ENCODE measurements around the gene FAM168A. TPM values are rescaled to one million over a fixed set of nuclear protein-coding genes. Genes with fewer than 3 reads are reported as not detected.

FAM168A gene
- total and polyA plus RNA-seq, 7 donors = 5.3 to 28.6 (median 18.1) TPM

DNA sequence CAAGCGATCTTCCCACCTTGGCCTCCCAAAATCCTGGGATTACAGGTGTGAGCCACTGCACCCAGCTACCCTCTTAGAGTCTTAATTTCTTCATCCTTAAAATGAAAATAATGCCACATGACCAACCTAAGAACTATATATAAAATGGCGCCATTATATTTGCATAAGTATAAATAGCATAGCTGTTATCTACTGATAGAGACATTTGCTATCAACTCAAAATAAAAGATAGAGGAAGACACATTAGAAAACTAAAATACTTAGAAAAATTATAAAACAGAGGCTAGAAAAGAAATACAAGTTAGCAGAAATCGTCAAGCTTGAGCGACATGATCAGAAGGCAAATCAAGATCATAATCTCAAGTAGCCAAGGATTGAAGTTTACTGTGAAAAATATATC lies 6.2 kb downstream of the FAM168A start:
- Histone ChIP-seq H3K27me3 (ENCODE audit: insufficient read depth in 3 of 3, low read length in 2 of 3) (no peaks in the 10 kb centered on the region), H3K4me3 (no peak overlapping the region), H3K36me3 (ENCODE audit: insufficient read depth in 1 of 2, low read depth in 1 of 2) (no peaks in the 10 kb centered on the region), H3K9me3 (no peaks in the 10 kb centered on the region), H3K27ac (no peak overlapping the region), H3K4me1 (peaks cover 10% of the 10 kb centered on the region)
- intact Hi-C loops (cut with DNase I) = no loop called here
- TF ChIP-seq, protein P1, sequence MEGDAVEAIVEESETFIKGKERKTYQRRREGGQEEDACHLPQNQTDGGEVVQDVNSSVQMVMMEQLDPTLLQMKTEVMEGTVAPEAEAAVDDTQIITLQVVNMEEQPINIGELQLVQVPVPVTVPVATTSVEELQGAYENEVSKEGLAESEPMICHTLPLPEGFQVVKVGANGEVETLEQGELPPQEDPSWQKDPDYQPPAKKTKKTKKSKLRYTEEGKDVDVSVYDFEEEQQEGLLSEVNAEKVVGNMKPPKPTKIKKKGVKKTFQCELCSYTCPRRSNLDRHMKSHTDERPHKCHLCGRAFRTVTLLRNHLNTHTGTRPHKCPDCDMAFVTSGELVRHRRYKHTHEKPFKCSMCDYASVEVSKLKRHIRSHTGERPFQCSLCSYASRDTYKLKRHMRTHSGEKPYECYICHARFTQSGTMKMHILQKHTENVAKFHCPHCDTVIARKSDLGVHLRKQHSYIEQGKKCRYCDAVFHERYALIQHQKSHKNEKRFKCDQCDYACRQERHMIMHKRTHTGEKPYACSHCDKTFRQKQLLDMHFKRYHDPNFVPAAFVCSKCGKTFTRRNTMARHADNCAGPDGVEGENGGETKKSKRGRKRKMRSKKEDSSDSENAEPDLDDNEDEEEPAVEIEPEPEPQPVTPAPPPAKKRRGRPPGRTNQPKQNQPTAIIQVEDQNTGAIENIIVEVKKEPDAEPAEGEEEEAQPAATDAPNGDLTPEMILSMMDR (IDR thresholded peaks at IDR 0.05) = no peak
- no peak for ATAC-seq
- no peak for DNase-seq
- WGBS, 3 donors = 88 to 98% (median 97%) methylated on average over 4 of the region's 4 CpGs

DNA sequence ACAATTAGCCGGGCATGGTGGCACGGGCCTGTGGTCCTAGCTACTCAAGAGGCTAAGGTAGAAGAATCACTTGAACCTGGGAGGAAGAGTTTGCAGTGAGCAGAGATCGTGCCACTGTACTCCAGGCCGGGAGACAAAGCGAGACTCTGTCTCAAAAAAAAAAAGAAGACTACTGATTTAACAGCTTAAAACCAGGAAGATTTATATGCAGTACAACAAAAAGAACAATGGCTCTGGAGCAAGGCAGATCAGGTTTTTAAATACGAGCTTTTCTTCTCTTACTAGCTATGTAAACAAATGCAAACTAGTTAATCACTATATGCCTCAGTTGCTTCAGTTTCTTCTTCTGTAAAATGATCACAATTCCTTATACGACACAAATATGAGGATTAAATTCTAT lies 6.9 kb downstream of the FAM168A start:
- Histone ChIP-seq H3K27ac (no peak overlapping the region), H3K27me3 (ENCODE audit: insufficient read depth in 3 of 3, low read length in 2 of 3) (no peaks in the 10 kb centered on the region), H3K9me3 (no peaks in the 10 kb centered on the region), H3K4me1 (peaks cover 6% of the 10 kb centered on the region), H3K36me3 (ENCODE audit: insufficient read depth in 1 of 2, low read depth in 1 of 2) (no peaks in the 10 kb centered on the region), H3K4me3 (no peak overlapping the region)
- TF ChIP-seq, protein P1 (IDR thresholded peaks at IDR 0.05) = no peak
- intact Hi-C loops (cut with DNase I) = no loop called here
- no peak for DNase-seq
- no peak for ATAC-seq
- WGBS, 3 donors = 77 to 92% (median 81%) methylated on average over 7 of the region's 7 CpGs

DNA sequence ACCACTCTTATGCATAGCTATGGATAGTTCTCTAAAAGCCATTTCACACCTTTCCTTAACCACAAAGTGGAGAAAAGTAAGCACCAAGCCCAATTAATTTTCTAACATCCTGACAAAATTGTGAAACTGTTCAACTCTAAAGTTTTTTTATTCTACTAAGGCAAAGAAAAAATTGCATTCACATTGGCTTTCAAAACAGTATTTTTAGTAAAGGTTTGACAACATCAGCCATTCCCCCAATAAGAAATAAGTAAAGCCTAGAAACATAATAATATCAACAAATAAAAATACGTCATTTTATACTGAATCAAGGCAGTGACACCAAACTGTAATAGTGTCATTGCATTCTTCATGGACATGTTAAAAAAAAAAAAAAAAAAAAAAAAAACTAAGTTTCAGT lies 11.1 kb downstream of the FAM168A start:
- TF ChIP-seq, protein P1 (IDR thresholded peaks at IDR 0.05) = no peak
- Histone ChIP-seq H3K4me3 (no peak overlapping the region), H3K27me3 (ENCODE audit: insufficient read depth in 3 of 3, low read length in 2 of 3) (no peaks in the 10 kb centered on the region), H3K4me1 (peaks cover 14% of the 10 kb centered on the region), H3K9me3 (no peaks in the 10 kb centered on the region), H3K27ac (no peak overlapping the region), H3K36me3 (ENCODE audit: insufficient read depth in 1 of 2, low read depth in 1 of 2) (no peaks in the 10 kb centered on the region)
- ATAC-seq = no peak
- 95 to 97% (median 95%) methylated on average over 1 of the region's 1 CpG for WGBS, 3 donors
- intact Hi-C loops (cut with DNase I) = no loop called here
- DNase-seq = no peak

DNA sequence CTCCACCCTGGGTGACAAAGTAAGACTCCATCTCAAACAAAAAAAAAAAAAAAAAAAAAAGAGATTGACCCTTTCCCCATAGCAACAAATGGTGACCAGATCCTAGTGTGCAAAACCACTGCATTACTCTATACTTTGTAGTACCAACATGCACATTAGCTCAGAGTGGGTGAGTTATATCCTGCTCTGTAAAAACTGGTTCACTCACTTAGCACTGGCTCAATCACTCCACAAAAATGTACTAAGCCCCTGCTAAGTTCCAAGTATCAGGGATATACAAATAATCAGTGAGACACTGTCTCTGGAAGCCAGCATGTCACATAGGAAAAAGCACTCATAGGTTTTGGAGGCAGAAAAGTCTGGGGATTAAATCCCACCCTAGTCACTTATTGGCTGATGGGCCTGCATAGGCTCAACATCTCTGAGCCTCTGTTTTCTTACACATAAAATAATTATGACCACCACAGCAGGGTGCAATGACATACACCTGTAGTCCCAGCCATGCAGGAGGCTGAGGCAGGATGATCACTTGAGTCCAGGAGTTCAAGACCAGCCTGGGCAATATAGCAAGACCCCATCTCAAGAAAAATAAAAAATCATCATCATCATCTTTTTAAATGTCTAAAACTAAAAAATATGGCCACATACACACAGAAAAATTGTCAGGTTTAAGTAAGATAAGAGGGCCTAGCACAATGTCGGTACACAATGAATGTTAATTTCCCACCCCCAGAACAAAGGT lies 11.9 kb downstream of the FAM168A start:
- TF ChIP-seq, protein P1 (IDR thresholded peaks at IDR 0.05) = no peak

DNA sequence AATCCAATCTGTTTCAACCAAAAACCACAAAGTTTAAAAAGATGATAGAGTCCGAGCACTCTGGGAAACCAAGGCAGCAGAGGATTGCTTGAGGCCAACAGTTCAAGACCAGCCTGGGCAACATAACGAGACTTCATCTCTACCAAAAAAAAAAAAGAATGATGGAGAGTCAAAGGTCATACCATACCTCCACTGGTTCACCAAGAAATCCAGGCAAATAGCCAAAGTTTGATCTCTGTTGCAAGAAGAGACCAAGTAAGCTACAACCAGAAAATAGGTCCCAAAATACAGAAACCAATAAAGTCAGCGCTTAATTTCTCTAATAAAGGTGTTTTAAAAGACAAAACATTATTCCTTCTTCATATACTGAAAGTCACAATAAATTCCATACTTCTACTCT lies 13.1 kb downstream of the FAM168A start:
- H3K4me3 ChIP-seq = no peak overlapping the region
- H3K27me3 ChIP-seq (ENCODE audit: insufficient read depth in 3 of 3, low read length in 2 of 3) = no peaks in the 10 kb centered on the region
- H3K9me3 ChIP-seq = no peaks in the 10 kb centered on the region
- H3K4me1 ChIP-seq = peaks cover 8% of the 10 kb centered on the region
- DNase-seq = no peak
- H3K36me3 ChIP-seq (ENCODE audit: insufficient read depth in 1 of 2, low read depth in 1 of 2) = no peaks in the 10 kb centered on the region
- TF ChIP-seq, protein P1 (IDR thresholded peaks at IDR 0.05) = no peak
- intact Hi-C loops (cut with DNase I) = no loop called here
- 85 to 98% (median 96%) methylated on average over 3 of the region's 3 CpGs for WGBS, 3 donors
- no peak overlapping the region for H3K27ac ChIP-seq
- no peak for ATAC-seq

More for the DNA sequence above, 11.9 kb downstream of the FAM168A start:
- no peak overlapping the region for H3K27ac ChIP-seq
- H3K9me3 ChIP-seq = no peaks in the 10 kb centered on the region
- peaks cover 10% of the 10 kb centered on the region for H3K4me1 ChIP-seq
- no peaks in the 10 kb centered on the region for H3K27me3 ChIP-seq (ENCODE audit: insufficient read depth in 3 of 3, low read length in 2 of 3)
- intact Hi-C loops (cut with DNase I) = no loop called here
- no peaks in the 10 kb centered on the region for H3K36me3 ChIP-seq (ENCODE audit: insufficient read depth in 1 of 2, low read depth in 1 of 2)
- 95 to 100% (median 97%) methylated on average over 1 of the region's 1 CpG for WGBS, 3 donors
- DNase-seq = no peak
- ATAC-seq = no peak
- no peak overlapping the region for H3K4me3 ChIP-seq
